Mucosa of descending colon (tissue), 3 donors: ENCODE data around the gene SDSL. TPM values are rescaled to one million over a fixed set of nuclear protein-coding genes. Genes with fewer than 3 reads are reported as not detected.

ENCODE experiments used
- ATAC-seq: fragments of 200-7000 bp; cut with Tn5 transposase; one replicate; pipeline ENCODE4 v1.9.1; 2020; ENCODE audit warnings: mild to moderate bottlenecking, moderate library complexity
- DNase-seq, 3 donors: peaks; one replicate each; pipeline ENCODE4 v3.0.0-alpha.2; 2020
- H3K36me3 ChIP-seq: fragments of 200-600 bp; one replicate; pipeline ENCODE4 v1.8.0; 2021; ENCODE audit warnings: low read depth, mild to moderate bottlenecking
- H3K4me1 ChIP-seq: fragments of 200-600 bp; one replicate; pipeline ENCODE4 v1.8.0; 2021; ENCODE audit warnings: low read depth, mild to moderate bottlenecking
- H3K4me3 ChIP-seq: fragments of 200-600 bp; one replicate; pipeline ENCODE4 v1.8.0; 2021; ENCODE audit warnings: mild to moderate bottlenecking
- H3K9me3 ChIP-seq: fragments of 200-600 bp; one replicate; pipeline ENCODE4 v1.8.0; 2021; ENCODE audit warnings: mild to moderate bottlenecking
- intact Hi-C, 2 donors: fragments of 100-400 bp; cut with DNase I in 1 of 2; cut with micrococcal nuclease in 1 of 2; formaldehyde crosslinking; loops; one replicate each; pipeline versions ENCODE4 v1.11.0 to v1.11.1; 2022; cut with DNase I, micrococcal nuclease
- total RNA-seq, 3 donors: library from RNA; stranded (reverse); fragmentation: NEBNext Ultra II Directional in 2 of 3; extraction: Animal tissue kit (Norgen Biotek cat#: 25700) in 2 of 3; gene quantifications; one replicate each; pipeline versions ENCODE4 v1.2.1 to v1.2.4, GENCODE V29; 2021 to 2023
- TF ChIP-seq, protein P1 (sequence below): fragments of 200-600 bp; IDR thresholded peaks from one replicate; pipeline ENCODE4 v1.8.0; 2022; ENCODE audit warnings: antibody characterized with exemption, mild to moderate bottlenecking
- donor health status: DM: no; HTN: no; CAD: no; lungs with moderate emphysema.
- donor health status: DM: no; HTN: no; CAD: no.
- donor health status: DM: no; HTN: yes; CAD: no.

Gene SDSL
- total RNA-seq, 3 donors from 2014 or later, result 9.4 to 24.0 (median 15.7) TPM

GRCh38 chr12:113479590-113480335 lies 57.6 kb downstream of the SDSL start:
- TF ChIP-seq, protein P1, sequence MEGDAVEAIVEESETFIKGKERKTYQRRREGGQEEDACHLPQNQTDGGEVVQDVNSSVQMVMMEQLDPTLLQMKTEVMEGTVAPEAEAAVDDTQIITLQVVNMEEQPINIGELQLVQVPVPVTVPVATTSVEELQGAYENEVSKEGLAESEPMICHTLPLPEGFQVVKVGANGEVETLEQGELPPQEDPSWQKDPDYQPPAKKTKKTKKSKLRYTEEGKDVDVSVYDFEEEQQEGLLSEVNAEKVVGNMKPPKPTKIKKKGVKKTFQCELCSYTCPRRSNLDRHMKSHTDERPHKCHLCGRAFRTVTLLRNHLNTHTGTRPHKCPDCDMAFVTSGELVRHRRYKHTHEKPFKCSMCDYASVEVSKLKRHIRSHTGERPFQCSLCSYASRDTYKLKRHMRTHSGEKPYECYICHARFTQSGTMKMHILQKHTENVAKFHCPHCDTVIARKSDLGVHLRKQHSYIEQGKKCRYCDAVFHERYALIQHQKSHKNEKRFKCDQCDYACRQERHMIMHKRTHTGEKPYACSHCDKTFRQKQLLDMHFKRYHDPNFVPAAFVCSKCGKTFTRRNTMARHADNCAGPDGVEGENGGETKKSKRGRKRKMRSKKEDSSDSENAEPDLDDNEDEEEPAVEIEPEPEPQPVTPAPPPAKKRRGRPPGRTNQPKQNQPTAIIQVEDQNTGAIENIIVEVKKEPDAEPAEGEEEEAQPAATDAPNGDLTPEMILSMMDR, result no peak
- DNase-seq, result peak in 1 of 3 donors; percentile 41
- Histone ChIP-seq H3K36me3 (no peaks in the 10 kb centered on the region), H3K9me3 (no peaks in the 10 kb centered on the region), H3K4me3 (no peak overlapping the region), H3K4me1 (no peaks in the 10 kb centered on the region)
- intact Hi-C loops, result no loop called here
- ATAC-seq, result no peak

DNA sequence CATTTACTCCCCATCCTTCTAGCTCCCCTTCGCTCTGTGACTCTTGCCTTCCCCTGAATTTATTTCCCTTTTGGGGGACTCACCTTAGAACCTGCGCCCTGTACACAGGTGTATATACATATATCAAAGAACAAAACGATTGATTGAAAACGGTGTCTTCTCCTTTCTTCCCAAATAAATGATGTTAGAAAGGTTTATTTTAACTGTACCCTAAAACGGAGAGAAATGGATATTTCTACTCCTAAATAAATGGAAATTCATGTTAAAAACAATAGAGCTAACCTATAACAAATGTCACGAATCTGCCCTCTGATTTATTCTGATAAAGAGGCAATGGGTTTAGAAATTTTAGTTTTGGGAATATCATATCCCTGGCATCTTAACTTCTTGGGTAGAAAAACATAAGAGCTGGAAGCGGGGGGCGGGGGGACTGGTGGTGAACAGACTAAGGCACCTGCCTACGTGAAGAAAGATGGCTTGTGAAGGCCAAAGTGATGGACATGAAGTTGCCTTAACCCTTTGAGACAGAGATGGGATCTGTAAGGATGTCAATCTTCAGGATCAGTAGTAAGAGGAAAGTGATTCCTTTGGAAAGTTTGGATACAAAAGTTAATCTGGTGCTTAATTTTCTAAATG lies 58.3 kb downstream of the SDSL start:
- Histone ChIP-seq H3K36me3 (no peaks in the 10 kb centered on the region), H3K4me1 (no peaks in the 10 kb centered on the region), H3K4me3 (no peak overlapping the region), H3K9me3 (no peaks in the 10 kb centered on the region)
- ATAC-seq (no peak), DNase-seq (no peak)
- intact Hi-C loops, result no loop called here
- TF ChIP-seq, protein P1, result no peak

- no peaks in the 10 kb centered on the region for H3K9me3 ChIP-seq
- TF ChIP-seq, protein P1, result no peak
- DNase-seq (no peak), ATAC-seq (no peak)
- no peaks in the 10 kb centered on the region for H3K36me3 ChIP-seq
- intact Hi-C loops, result no loop called here
- H3K4me1 ChIP-seq, result no peaks in the 10 kb centered on the region
- H3K4me3 ChIP-seq, result no peak overlapping the region
These were observed 60.2 kb downstream of the SDSL start for GRCh38 chr12:113482334-113482733.

- DNase-seq, result no peak
- intact Hi-C loops, result no loop called here
- TF ChIP-seq, protein P1, result no peak
- Histone ChIP-seq H3K9me3 (no peaks in the 10 kb centered on the region), H3K4me3 (no peak overlapping the region), H3K36me3 (no peaks in the 10 kb centered on the region), H3K4me1 (no peaks in the 10 kb centered on the region)
- no peak for ATAC-seq
These were observed 63.1 kb downstream of the SDSL start for GRCh38 chr12:113485330-113485729.

DNA sequence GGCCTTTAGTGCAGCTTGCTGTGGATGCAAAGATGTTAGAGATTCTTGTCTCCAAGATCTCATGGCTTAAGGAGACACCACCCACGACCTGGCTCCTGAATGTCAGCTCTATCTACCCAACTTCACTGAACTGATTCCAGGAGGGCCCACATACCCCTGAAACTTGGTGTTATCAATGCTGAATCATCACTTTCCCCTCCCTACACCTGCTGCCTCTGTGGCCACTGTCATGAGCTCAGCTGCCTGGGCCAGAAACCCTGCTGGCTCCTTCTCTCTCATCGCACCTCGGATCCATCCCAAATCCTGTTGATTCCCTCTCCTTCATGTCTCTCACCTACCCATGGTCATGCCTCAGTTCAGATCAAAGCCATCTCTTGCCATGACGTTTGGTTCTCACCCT lies 64.5 kb downstream of the SDSL start:
- no peaks in the 10 kb centered on the region for H3K36me3 ChIP-seq
- DNase-seq (no peak), ATAC-seq (no peak)
- no peak overlapping the region for H3K4me3 ChIP-seq
- intact Hi-C loops, result no loop called here
- H3K4me1 ChIP-seq, result no peaks in the 10 kb centered on the region
- no peaks in the 10 kb centered on the region for H3K9me3 ChIP-seq
- TF ChIP-seq, protein P1, result no peak

Other genes with a start within 250 kb of the SDSL start
- 10 to 100 TPM; 46.4 to 60.6 (median 53.2) TPM for gene DDX54, start 236.9 kb upstream of the SDSL start, total RNA-seq
- gene RITA1, start 236.7 kb upstream of the SDSL start, total RNA-seq, result 10 to 100 TPM; 13.0 to 17.0 (median 14.9) TPM
- 100 to 1,000 TPM in 1 of 3 donors, 10 to 100 TPM in 2; 89.9 to 133 (median 91.3) TPM for gene TPCN1, start 200.9 kb upstream of the SDSL start, total RNA-seq
- 10 to 100 TPM; 40.8 to 65.3 (median 47.2) TPM for gene SLC8B1, start 87.3 kb upstream of the SDSL start, total RNA-seq
- 10 to 100 TPM; 14.3 to 27.8 (median 25.9) TPM for gene PLBD2, start 63.8 kb upstream of the SDSL start, total RNA-seq
- 1 to 10 TPM in 2 of 3 donors, under 1 TPM in 1; 0.44 to 3.9 (median 3.2) TPM for gene SDS, start 18.5 kb upstream of the SDSL start, total RNA-seq
- gene LHX5, start 49.5 kb downstream of the SDSL start, total RNA-seq, result not detected